SU-DHL-6 (cell line): ENCODE results near the gene CYP2B6.

Experiments
- EZH2phosphoT487 ChIP-seq: fragments of 200-600 bp; sonication (generic), shearing (Covaris generic); conservative IDR thresholded peaks from 2 replicates; pipeline ENCODE4 v1.6.1; 2018; ENCODE audit warnings: mild to moderate bottlenecking, antibody characterized with exemption, low read length, moderate library complexity, mixed read lengths
- TF ChIP-seq, protein P1 (sequence below): fragments of 200-600 bp; sonication (generic); IDR thresholded peaks from one replicate; pipeline ENCODE4 v1.5.1; 2017; ENCODE audit warnings: antibody characterized with exemption, mild to moderate bottlenecking, low read length, moderate library complexity; ENCODE audit not compliant: insufficient read depth, poor library complexity, severe bottlenecking

DNA sequence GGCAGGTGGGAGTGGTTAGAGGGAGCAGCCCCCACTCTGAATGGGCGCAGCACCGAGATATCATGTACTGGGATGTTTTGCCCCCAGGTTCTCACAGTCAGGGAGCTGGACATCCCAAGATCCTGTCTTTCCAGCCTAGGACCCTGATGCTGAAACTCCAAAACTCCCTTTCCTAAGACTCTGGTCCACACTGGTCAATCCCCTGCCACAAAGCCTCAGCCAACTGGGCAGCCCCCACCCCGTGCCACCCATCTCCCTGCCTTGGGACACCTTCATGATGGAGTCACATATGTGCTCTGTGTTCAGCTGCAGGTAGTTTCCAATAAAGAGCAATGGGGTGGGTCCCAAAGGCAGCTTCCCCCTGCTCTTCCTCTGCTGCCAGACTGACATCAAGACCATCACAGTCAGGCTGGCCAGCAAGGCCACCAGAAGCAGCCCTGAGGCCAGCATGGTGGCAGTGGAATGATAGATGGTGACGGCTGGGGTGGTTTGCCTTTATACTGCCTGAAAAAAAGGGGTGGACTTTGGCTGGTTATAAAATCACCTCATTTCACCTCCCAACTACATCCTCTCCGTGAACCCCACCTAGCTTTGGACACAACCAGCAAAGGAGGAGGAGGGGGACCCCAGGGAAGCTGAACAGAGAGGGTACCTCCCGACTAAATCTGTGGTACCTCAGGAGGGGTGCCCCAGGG, 36.3 kb downstream of the CYP2B6 start:
- TF ChIP-seq, protein P1, sequence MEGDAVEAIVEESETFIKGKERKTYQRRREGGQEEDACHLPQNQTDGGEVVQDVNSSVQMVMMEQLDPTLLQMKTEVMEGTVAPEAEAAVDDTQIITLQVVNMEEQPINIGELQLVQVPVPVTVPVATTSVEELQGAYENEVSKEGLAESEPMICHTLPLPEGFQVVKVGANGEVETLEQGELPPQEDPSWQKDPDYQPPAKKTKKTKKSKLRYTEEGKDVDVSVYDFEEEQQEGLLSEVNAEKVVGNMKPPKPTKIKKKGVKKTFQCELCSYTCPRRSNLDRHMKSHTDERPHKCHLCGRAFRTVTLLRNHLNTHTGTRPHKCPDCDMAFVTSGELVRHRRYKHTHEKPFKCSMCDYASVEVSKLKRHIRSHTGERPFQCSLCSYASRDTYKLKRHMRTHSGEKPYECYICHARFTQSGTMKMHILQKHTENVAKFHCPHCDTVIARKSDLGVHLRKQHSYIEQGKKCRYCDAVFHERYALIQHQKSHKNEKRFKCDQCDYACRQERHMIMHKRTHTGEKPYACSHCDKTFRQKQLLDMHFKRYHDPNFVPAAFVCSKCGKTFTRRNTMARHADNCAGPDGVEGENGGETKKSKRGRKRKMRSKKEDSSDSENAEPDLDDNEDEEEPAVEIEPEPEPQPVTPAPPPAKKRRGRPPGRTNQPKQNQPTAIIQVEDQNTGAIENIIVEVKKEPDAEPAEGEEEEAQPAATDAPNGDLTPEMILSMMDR: no peak
- no peak for TF ChIP-seq EZH2phosphoT487
